ENCODE data around the gene NRXN3. TPM values are rescaled to one million over a fixed set of nuclear protein-coding genes. Genes with fewer than 3 reads are reported as not detected.

NRXN3 gene
- polyA plus RNA-seq, 1 of the 3 experiments (the other 2 are of a cell fraction) = 1.6 TPM

DNA sequence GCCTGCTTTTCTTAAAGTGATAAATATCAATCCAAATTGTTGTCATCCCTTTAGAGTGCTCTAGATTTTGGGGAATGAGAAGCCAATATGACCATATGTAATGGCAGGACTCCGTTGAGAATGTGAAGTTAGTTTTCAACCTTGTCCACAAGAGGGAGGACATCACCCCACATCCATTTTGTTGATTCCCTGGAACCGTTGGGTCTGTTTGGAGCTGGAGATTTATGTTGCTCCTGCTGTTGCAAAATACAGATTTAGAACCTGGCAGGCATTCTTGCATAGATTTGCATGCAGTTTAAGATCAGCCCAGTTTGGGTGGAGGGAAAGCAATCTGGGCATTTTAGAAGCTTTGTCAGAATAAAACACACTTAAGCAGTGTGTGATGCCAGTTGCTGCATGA is 620.1 kb downstream of the NRXN3 start:
- 2% methylated on average over 2 of the region's 2 CpGs for WGBS (ENCODE audit: low lambda C conversion rate)
- CTCF ChIA-PET = interaction anchor here (1.3 to 1.9 kb wide), 3 partner anchors 46 to 70 kb away, joined by 3 to 5 read pairs (median 4); no protein-coding TSS in a partner anchor
- POLR2A ChIA-PET = no interaction called here

GRCh38 chr14:78798757-78799156 is 628.6 kb downstream of the NRXN3 start:
- Histone ChIP-seq H3K36me3 (replicated peaks in 1 of 2; ENCODE audit: control insufficient read depth in 1 of 2, insufficient read depth in 2 of 2, low read length in 1 of 2) (no peaks in the 10 kb centered on the region), H3K9me2 (no peaks in the 10 kb centered on the region), H3K9ac (no peak overlapping the region), H3K9me3 (no peaks in the 10 kb centered on the region), H2AFZ (ENCODE audit: low read depth) (no peak overlapping the region), H3K4me3 (ENCODE audit: low read depth in 2 of 2, low read length in 1 of 2) (no peak overlapping the region), H3K27me3 (ENCODE audit: insufficient read depth) (no peaks in the 10 kb centered on the region), H3F3A (replicated peaks; ENCODE audit: insufficient read depth) (no peaks in the 10 kb centered on the region), H3K4me1 (ENCODE audit: control insufficient read depth in 1 of 2, insufficient read depth in 2 of 2, low read depth in 1 of 2, low read length in 1 of 2) (no peaks in the 10 kb centered on the region), H4K20me1 (ENCODE audit: insufficient read depth) (no peaks in the 10 kb centered on the region), H3K79me2 (ENCODE audit: insufficient read depth) (no peaks in the 10 kb centered on the region), H3K27ac (ENCODE audit: low read depth in 2 of 2, low read length in 1 of 2) (no peak overlapping the region), H3K4me2 (no peak overlapping the region)
- DNase-seq = no peak
- TF ChIP-seq SIN3A (IDR thresholded peaks at IDR 0.05; ENCODE audit: borderline replicate concordance, low read depth, low read length) (no peak), GATA2 (CRISPR knock-in tag; IDR thresholded peaks at IDR 0.05) (no peak), TEAD4 (IDR thresholded peaks at IDR 0.05; ENCODE audit: borderline replicate concordance, insufficient read depth) (no peak), NRF1 (IDR thresholded peaks at IDR 0.05; ENCODE audit: low read depth, low read length) (no peak), EZH2phosphoT487 (IDR thresholded peaks at IDR 0.05; ENCODE audit: borderline replicate concordance, low read depth) (no peak), MEF2A (IDR thresholded peaks at IDR 0.05; ENCODE audit: borderline replicate concordance, low read depth) (no peak), MXI1 (IDR thresholded peaks at IDR 0.05; ENCODE audit: low read depth, low read length) (no peak), TCF12 (IDR thresholded peaks at IDR 0.05) (no peak), CHD2 (IDR thresholded peaks at IDR 0.05; ENCODE audit: low read length, partially characterized antibody) (no peak), SMC3 (IDR thresholded peaks at IDR 0.05; ENCODE audit: low read depth, low read length) (no peak), RCOR1 (IDR thresholded peaks at IDR 0.05; ENCODE audit: low read length) (no peak), POLR2AphosphoS5 (IDR thresholded peaks at IDR 0.05; ENCODE audit: low read depth, low read length) (no peak), YY1 (IDR thresholded peaks at IDR 0.05; ENCODE audit: low read depth) (no peak), RFX5 (IDR thresholded peaks at IDR 0.05; ENCODE audit: low read length) (no peak), FOXM1 (IDR thresholded peaks at IDR 0.05; ENCODE audit: low read depth) (no peak)
- TF ChIP-seq, protein P1, sequence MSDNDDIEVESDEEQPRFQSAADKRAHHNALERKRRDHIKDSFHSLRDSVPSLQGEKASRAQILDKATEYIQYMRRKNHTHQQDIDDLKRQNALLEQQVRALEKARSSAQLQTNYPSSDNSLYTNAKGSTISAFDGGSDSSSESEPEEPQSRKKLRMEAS (IDR thresholded peaks at IDR 0.05; ENCODE audit: low read depth) = no peak
- TF ChIP-seq, protein P2, sequence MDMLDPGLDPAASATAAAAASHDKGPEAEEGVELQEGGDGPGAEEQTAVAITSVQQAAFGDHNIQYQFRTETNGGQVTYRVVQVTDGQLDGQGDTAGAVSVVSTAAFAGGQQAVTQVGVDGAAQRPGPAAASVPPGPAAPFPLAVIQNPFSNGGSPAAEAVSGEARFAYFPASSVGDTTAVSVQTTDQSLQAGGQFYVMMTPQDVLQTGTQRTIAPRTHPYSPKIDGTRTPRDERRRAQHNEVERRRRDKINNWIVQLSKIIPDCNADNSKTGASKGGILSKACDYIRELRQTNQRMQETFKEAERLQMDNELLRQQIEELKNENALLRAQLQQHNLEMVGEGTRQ (IDR thresholded peaks at IDR 0.05; ENCODE audit: borderline replicate concordance, low read depth, low read length) = no peak
- TF ChIP-seq, protein P3, sequence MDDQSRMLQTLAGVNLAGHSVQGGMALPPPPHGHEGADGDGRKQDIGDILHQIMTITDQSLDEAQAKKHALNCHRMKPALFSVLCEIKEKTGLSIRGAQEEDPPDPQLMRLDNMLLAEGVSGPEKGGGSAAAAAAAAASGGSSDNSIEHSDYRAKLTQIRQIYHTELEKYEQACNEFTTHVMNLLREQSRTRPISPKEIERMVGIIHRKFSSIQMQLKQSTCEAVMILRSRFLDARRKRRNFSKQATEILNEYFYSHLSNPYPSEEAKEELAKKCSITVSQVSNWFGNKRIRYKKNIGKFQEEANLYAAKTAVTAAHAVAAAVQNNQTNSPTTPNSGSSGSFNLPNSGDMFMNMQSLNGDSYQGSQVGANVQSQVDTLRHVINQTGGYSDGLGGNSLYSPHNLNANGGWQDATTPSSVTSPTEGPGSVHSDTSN (IDR thresholded peaks at IDR 0.05) = no peak
- CTCF ChIA-PET = interaction anchor here (1.0 to 1.5 kb wide), 2 partner anchors 34 to 40 kb away, joined by 3 to 5 read pairs; no protein-coding TSS in a partner anchor
- POLR2A ChIA-PET = no interaction called here
- WGBS (ENCODE audit: low lambda C conversion rate) = 13% methylated on average over 5 of the region's 5 CpGs

More for the DNA sequence above, 620.1 kb downstream of the NRXN3 start:
- Histone ChIP-seq H2AFZ (ENCODE audit: low read depth) (no peak overlapping the region), H3K4me2 (no peak overlapping the region), H3K9ac (no peak overlapping the region), H3K4me1 (ENCODE audit: control insufficient read depth in 1 of 2, insufficient read depth in 2 of 2, low read depth in 1 of 2, low read length in 1 of 2) (no peaks in the 10 kb centered on the region; a peak in 1 of 4 replicates), H4K20me1 (ENCODE audit: insufficient read depth) (no peaks in the 10 kb centered on the region), H3K27me3 (ENCODE audit: insufficient read depth) (no peaks in the 10 kb centered on the region), H3K9me2 (no peaks in the 10 kb centered on the region), H3F3A (replicated peaks; ENCODE audit: insufficient read depth) (no peaks in the 10 kb centered on the region), H3K79me2 (ENCODE audit: insufficient read depth) (no peaks in the 10 kb centered on the region), H3K9me3 (no peaks in the 10 kb centered on the region), H3K36me3 (replicated peaks in 1 of 2; ENCODE audit: control insufficient read depth in 1 of 2, insufficient read depth in 2 of 2, low read length in 1 of 2) (no peaks in the 10 kb centered on the region), H3K27ac (ENCODE audit: low read depth in 2 of 2, low read length in 1 of 2) (no peak overlapping the region), H3K4me3 (ENCODE audit: low read depth in 2 of 2, low read length in 1 of 2) (no peak overlapping the region; a peak in 1 of 4 replicates)
- DNase-seq = no peak
- no peak for TF ChIP-seq USF1 (IDR thresholded peaks at IDR 0.05; ENCODE audit: borderline replicate concordance, low read depth)
- TF ChIP-seq POLR2AphosphoS5 (IDR thresholded peaks at IDR 0.05; ENCODE audit: low read depth, low read length) = no peak
- 0 out of 2 replicates have a peak, but pooled peaks have one; percentile 19 for TF ChIP-seq RAD21 (IDR thresholded peaks at IDR 0.05; ENCODE audit: low read length)
- TF ChIP-seq JUND (IDR thresholded peaks at IDR 0.05) = no peak
- no peak for TF ChIP-seq FOXM1 (IDR thresholded peaks at IDR 0.05; ENCODE audit: low read depth)
- peak; percentile 36 for TF ChIP-seq CTCF (IDR thresholded peaks at IDR 0.05)

Measured in SK-N-SH (cell line).